Measurements from ENCODE around the gene KRTAP5-9.
"Not testable (repeated sequence)": the region's sequence is repeated elsewhere in the genome, so short reads cannot be mapped to it uniquely, and the experiment has no call there.

The KRTAP5-9 gene, protein sequence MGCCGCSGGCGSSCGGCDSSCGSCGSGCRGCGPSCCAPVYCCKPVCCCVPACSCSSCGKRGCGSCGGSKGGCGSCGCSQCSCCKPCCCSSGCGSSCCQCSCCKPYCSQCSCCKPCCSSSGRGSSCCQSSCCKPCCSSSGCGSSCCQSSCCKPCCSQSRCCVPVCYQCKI

DNA sequence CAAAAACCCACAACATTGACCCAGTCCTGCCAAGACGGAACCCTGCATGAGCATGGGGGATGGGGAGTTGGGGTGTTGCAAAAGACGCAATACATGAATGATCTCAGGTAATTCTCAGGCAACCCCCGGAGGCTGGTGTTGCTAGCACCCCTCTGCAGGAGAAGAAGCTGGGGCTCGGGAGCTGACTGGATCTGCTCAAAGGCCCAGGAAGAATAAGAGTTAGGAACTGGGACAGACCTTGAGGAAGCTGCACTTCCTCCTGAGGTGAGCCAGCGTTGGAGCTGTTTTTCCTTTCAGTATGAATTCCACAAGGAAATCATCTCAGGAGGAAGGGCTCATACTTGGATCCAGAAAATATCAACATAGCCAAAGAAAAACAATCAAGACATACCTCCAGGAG, at the start of gene KRTAP5-9:
Gene KRTAP5-9 (plus strand): TSS at position 301 of the 400 bp plus-strand sequence. CDS start 238 bp downstream, outside the sequence.
- no peak for DNase-seq

DNA sequence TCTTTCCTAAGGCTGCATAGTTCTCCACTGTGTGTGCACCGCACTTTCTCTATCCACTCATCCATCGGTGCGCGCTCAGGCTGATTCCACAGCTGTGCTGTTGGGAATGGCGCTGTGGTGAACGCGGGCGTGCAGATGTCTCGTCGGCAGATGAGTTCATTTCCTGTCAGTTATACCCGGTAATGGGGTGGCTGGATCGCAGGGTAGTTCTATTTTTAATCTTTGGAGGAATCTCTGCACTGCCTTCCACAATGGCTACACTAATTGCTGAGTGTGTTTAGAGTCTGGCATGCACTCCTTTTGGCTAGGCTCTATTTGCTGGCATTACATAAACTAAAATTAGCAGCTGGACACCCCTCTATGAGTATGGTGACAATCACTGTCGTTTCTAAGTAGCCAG, 49.1 kb upstream of the KRTAP5-9 start:
- no peak for DNase-seq

DNA sequence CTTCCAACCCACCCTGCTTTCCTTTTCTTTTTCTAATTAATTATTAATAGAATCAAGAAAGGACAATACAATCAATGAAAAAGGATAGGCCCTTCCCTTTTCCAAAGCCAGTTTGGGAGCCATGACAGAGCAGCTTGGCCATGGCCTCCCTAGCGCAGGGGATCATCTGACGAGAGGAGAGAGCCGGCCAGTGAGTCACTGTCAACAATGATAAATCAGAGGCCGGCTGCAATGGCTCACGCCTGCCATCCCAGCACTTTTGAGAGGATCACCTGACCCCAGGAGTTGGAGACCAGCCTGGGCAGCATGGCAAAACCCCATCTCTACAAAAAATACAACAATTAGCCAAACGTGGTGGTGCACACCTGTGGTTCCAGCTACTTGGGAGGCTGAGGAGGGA, 48.7 kb upstream of the KRTAP5-9 start:
- DNase-seq: no peak

DNA sequence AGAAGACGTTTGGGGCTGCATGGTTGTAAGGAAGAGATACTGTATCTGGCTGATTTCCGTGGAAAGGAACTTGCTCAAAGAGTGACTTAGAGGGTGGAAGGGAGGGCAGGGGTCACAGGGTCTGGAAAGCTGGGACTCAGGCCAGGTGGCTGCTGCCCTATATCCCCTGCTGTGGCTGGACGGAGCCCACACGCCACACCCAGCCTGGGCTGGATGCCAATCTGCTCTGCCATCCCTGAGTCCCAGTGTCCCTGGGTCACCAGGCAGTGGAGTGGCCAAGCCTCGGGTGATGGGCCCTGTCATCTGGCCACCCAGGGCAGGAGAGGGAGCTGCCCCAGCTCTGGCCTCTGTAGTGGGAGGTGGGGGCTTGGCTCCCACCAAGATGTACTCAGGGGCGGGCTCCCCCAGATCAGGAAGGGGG, 47.6 kb upstream of the KRTAP5-9 start:
- no peak for DNase-seq

DNA sequence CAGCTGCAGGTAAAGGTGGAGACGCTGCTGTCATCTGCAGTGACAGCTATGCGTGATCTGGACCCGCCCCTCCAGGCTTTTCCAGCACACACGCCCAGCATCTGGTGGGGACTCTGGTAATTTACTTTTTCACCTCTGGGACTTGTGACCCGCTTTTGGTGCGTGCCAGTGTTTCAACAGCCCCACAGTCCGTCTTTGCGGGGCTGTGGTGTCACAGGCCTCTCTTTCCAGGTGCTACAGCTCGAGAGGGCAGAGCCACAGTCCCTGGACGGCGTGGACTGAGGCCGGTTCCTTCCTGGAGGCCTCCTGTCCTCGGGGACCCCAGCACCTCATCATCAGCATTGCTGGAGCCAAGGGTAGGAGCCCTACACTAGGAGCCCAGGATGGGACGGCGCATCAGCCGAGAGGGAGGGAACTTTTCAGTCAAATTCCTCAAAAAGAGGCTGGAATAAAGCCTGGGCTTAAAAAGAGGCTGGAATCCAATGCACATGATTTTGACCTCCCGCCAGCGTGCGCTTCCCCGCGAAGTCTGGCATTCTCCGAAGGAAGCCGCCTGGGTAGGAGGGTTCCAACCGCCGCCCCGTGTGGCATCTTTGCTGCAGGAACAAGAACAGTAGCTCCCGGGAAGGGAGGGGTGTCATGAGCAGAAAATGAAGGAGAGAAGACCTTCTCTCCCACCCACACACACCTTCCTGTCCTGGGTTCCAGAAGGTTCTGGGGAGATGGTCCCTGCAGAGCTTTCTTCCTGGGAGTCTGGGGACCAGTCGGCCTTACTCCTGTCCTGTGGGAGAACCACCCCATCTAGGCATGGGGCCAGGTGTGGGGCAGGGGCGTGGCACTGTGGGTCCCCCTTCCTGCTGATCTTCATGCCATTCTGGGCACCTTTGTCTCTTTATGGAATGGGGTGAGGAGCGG, 46.9 kb upstream of the KRTAP5-9 start:
- no peak for DNase-seq

DNA sequence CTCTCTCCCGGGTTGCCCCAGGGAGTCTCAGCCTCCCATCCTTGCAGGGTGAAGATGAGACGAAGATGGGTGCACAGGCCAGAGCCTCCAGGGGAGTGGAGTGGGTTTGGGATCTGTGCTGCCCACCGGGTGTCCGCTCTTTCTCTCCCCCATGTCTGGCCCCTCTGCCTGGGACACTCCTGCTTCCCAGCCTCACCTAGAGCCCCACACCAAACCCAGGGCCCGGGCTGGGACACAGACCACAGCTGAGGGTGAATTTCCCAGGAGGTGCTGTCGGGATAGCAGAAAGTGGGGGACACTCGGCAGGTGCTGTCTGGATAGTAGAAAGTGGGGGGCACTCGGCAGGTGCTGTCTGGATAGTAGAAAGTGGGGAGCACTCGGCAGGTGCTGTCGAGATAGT, 46.2 kb upstream of the KRTAP5-9 start:
- no peak for DNase-seq

DNA sequence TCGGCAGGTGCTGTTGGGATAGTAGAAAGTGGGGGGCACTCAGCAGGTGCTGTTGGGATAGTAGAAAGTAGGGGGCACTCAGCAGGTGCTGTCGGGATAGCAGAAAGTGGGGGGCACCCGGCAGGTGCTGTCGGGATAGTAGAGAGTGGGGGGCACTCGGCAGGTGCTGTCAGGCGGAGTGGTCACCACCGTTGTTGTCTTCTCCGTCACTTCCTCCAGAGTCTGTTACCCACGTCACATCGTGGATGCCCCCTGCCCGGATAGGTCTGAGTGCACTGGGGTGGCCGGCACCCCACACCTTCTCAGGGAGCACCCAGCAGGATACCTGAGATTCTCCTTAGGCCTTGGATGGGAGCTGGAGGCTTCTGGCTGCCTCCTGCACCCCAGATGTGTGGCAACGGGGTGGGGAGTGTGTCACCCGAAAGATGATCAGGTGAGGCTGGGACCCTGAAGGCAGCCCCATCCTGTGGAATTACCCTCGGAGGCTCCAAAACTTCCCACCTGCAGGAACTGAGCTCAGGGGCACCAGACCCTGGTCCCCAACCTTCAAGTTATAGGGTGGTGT, 45.3 kb upstream of the KRTAP5-9 start:
- DNase-seq: no peak

DNA sequence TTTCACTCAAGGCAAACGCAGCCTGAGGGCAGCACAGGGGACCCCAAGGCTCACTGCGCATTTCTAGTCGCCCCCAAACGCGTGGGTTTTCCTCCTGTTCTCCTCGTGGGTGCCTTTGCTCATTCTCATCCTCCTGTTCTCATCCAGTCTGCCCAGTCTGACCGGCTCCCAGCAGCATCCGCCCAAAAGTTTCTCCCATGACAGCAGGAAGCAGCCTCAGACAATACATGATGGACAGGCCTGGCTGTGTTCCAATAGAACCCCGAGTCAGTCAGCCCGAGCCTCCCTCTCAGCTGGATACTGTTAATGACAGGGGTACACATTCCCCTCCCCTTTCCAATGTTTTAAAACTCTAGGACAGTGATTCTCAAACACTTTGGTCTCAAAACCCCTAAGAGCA, 43.7 kb upstream of the KRTAP5-9 start:
- DNase-seq: no peak

DNA sequence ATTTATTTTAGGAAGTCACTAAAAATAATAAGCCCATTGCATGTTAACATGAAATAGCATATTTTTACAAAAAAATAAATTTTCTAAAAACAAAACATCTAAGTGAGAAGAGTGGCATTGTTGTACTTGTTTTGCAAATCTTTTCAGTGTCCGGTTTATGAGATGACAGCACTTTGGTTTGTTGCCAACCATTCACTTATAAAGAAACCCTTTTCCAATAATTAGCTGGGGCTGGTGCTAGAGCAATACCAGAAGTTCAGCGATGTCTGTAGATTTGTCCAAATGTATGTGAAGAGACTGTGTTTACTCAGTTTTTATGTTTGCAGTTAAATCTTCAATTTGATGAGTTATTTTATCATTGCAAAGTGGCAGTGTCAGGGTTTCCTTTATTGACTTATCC, 43.2 kb upstream of the KRTAP5-9 start:
- no peak for DNase-seq

DNA sequence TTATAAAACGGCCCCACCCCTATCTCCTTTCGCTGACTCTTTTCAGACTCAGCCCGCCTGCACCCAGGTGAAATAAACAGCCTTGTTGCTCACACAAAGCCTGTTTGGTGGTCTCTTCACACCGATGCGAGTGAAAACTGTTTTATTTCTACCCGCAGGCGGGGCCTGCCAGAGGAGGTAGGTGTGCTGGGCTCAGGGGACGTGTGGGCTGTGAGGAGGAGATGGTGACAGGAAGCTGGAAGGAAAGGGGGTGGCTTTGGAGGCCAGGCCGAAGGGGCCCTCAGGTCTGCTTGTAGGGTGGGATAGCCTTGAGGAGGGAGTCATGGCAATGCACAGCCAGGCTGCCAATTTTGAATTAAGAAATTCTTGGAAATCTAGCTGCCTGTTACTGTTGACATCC, 42.4 kb upstream of the KRTAP5-9 start:
- no peak for DNase-seq

DNA sequence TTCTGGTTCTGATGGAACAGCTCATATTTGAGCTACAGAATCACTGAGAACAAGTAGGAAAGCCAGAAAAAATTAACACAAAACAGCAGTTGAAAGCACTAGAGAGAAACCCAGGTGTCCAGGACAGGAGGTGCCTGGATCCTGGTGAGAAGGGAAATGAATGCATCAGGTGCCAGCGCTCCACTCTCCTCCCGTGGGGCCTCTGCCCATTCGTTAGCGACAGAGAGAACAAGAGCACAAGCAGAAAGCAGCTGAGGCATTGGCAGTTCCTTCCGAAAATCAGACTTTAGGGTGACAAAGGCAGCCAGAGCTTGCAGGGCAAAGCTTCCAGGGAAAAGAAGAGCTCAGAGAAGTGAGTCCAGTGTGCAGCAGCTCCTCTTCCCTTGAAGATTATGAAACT, 41.1 kb upstream of the KRTAP5-9 start:
- no peak for DNase-seq

DNA sequence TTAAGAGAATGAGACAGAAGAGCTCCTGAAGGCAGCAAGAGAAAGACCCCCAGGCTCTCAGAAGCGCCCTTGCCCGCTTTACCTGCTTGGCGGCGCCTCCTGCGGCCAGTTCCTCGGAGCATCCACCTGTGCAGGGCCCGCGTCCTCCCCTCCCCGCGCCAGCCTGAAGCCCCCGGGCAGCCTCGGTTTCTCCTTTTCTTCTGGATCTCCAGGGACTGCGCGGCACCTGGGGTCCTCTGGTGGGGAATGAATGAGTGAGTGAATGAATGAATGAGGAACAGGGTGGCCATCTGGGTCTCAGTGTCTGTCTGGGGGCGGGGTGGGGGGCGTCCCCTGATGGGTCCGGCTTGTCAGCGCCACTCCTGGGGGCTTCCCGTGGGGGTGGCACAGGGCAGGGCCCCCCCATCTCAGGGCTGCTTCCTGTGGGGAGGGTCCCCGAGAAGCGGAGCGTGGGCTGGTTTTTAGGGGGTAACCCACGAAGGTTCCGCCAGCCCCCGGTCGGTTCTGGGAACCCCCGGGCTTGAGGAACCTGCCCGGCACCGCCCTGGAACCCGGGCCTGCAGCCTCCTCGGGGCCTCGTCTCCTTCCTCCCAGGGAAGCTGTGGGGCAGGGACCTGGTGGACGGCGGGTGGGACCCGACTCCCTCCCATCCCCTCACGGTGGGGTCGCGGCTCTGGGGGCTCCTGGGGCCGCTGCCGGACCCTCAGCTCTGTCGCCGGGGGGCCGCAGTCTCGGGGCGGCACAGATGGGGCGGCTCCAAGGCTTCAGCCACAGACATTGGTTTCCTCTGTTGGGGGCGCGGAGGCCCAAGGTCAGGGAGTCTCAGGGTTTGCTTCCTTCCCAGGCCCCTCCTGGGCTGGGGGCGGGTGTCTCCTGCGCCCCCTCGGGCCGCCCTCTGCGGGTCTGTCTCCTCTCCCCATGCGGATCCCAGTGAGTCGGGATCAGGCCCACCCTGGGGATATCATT, 29.4 kb upstream of the KRTAP5-9 start:
- DNase-seq: no peak

DNA sequence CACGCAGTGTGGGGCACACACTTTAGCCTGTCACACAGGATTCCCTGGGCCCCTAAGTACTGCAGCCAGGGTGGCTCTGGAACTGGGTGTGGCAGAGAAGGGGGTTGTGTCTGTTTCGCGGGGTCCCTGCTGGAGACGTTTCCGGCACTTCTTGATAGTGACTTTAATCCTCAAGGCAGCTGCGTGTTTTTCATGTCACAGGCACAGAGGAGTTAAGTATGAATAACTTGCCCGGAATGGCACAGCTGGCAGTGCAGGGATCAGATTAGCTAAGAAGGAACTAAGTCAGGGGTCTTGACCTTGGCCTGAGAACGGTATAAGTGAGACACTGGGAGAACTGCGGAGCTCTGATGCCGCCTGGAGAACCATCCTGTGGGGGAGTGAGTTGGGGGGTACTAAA, 28.7 kb upstream of the KRTAP5-9 start:
- no peak for DNase-seq

DNA sequence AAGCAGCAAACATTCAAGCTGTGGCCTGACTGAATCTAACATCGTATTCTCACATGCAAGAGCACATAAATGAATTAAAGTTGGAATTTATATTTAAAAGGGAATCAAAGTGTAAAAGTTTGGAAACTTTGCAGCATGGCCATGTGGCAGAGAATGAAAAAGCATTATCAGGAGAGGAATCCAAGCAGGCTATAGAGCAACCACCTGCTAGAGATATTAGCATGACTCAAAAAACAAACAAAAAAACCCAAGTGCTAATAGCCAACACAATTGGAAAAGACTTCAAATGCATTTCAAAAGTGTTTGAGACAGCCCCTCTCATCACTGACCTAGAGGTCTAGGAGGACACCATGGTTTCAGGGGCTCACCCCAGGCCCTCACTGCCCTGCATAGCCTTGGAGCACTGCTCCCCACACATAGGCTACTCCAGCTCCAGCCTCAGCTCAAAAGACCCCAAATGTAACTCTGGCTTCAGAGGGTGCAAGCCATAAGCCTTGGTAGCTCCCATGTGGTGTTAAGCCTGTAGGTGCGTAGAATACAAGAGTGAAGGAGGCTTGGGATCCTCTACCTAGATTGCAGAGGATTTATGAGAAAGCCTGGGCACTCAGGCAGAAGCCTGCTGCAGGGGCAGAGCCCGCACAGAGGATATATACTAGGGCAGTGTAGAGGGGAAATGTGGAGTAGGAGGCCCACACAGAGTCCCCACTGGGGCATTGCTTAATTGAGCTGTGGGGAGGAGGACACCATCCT, 22.9 kb upstream of the KRTAP5-9 start:
- DNase-seq: no peak

DNA sequence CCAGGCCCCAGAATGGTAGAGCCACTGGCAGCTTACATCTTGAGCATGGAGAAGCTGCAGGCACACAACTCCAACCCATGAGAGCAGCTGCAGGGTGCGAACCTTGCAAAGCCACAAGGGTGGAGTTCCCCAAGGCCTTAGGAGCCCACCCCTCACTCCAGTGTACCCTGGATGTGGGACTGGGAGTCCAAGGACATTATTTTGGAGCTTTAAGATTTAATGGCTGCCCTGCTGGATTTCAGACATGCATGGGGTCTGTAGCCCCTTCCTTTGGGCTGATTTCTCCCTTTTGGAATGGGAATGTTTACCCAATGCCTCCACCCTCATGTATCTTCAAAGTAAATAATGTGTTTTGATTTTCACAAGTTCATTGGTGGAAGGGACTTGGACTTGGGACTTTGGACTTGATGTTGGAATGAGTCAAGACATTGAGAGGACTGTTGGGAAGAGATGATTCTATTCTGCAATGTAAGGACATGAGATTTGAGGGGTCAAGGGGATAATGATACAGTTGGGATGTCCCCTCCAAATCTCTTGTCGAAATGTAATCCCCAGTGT, 22.2 kb upstream of the KRTAP5-9 start:
- DNase-seq: no peak

DNA sequence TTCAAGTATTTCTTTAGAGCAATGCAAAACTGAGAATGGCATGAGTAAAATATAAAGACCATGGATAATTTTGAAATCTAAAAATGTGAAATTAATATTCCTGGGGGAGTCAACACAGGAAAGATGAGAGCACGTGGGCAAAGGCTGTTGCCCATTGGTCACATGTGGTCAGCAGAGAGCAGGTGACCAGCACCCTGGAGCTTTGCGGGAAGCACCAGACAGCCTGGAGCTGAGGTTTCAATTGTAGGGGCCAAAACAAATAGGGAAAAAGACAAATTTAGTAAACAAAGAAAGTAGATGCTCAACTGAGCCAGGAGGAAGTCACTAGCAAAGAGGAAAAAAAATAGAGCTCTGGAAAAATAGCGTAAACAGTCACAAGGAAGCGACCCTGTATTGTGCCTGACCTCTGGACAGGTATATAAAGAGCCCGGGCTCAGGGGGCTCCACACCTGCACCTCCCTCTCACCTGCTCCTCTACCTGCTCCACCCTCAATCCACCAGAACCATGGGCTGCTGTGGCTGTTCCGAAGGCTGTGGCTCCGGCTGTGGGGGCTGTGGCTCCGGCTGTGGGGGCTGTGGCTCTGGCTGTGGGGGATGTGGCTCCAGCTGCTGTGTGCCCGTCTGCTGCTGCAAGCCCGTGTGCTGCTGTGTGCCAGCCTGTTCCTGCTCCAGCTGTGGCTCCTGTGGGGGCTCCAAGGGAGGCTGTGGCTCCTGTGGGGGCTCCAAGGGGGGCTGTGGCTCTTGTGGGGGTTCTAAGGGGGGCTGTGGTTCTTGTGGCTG, 21.2 kb upstream of the KRTAP5-9 start, which contains the start of gene KRTAP5-7:
Gene KRTAP5-7 (plus strand): TSS at position 472 of the 780 bp plus-strand sequence. CDS start 34 bp downstream, at position 506.
- DNase-seq: not testable (repeated sequence)

DNA sequence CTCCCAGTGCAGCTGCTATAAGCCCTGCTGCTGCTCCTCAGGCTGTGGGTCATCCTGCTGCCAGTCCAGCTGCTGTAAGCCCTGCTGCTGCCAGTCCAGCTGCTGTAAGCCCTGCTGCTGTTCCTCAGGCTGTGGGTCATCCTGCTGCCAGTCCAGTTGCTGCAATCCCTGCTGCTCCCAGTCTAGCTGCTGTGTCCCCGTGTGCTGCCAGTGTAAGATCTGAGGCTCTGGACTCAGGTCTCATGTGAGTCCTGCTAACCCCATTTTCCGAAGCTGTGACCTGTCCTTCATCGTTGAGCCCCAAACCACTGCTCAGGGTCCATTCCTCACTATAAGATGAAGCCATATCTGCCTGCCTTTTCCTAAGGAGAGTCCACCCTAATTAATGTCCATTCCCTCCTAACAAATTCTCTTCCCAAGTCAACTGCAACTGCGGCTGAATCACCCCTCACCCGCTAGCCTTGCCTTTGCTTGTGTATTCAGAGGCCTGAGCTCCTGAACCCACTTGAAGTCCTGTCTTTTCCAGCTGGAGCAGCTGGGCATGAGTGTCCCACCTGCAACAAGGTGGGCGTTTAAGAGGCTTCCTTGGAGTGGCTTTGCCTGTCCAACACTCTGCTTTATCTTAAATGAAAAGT, 20.5 kb upstream of the KRTAP5-9 start:
- no peak for DNase-seq

DNA sequence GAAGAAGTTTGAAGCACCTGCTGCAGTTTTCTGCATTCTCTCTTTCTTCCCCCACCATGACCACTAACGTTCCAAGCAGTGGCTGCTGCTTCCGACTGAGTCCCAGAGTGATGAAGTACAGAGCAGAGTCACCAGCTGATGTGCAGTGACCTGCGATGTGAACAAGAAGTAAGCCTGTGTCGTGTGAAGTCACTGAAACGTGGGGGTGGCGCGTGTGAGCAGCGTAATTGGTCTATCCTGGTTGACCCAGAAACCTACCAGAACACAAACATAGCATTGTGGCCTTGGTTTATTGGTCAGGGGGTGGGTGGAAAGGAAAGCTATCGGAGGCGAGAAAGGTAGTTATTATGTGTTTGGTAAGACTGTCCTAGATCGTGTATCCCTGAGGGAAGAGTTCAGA, 17.6 kb upstream of the KRTAP5-9 start:
- DNase-seq: no peak

DNA sequence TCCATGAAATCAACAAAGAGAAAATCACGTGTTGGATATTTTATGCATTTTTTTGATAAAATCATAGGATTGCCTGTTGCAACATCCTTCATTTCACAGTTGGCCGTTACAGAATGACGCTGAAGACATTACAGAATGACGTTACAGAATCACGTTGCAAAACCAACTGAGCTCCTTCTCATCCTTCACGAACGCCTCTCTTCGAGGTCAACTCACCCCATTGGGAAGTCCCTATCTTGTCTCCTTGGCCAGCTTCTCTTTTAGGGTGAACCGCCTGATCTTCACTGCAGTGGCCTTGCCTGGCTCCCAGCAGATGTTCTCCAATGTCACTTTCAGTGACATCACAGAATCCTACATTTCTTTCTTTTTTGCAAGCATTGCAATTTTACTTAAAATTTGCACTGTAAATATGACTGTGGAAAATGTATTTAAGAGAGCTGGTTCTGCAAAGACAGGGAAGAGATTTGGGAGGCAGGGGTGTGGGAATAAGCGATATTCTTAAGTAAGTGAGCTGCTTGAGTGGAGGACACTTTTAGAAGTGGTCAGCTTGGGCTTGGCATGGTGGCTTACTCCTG, 16.1 kb upstream of the KRTAP5-9 start:
- no peak for DNase-seq

Data from OCI-M1 (cell line).